Lower leg skin (tissue), 3 donors: ENCODE results near the gene TTC23.

ENCODE experiments used
- CTCF ChIP-seq, 3 donors: fragments of 450-650 bp; IDR thresholded peaks; one replicate each; pipeline ENCODE4 v1.5.1; 2016; ENCODE audit warnings: antibody characterized with exemption in 3 of 3, mild to moderate bottlenecking in 3 of 3, moderate library complexity in 2 of 3
- POLR2A ChIP-seq, 2 donors: fragments of 450-650 bp; IDR thresholded peaks; one replicate each; pipeline ENCODE4 v1.6.1; 2016 to 2017; ENCODE audit warnings: antibody characterized with exemption in 2 of 2, mild to moderate bottlenecking in 1 of 2, moderate library complexity in 1 of 2

- TF ChIP-seq CTCF (IDR thresholded peaks at IDR 0.05) (no peak), POLR2A (IDR thresholded peaks at IDR 0.05) (no peak)
Observed at GRCh38 chr15:99250001-99250400, 620 bp upstream of the TTC23 start.
